Fibroblast of skin of right quadriceps (primary cell): Measurements from ENCODE around the gene MGAT3.
A peak's percentile ranks its signal among the peaks of the same experiment; 100 is the strongest.
"Not testable (repeated sequence)": the region's sequence is repeated elsewhere in the genome, so short reads cannot be mapped to it uniquely, and the experiment has no call there.

Experiments
- DNase-seq: peaks from one replicate; pipeline ENCODE4 v3.0.0-alpha.2; 2013

Gene MGAT3

GRCh38 chr22:39518996-39519680 is 62.3 kb downstream of the MGAT3 start:
- DNase-seq, result no peak

- peak; percentile 59 for DNase-seq
Observed at GRCh38 chr22:39519681-39520225, 62.9 kb downstream of the MGAT3 start.

GRCh38 chr22:39520226-39521105 is 63.7 kb downstream of the MGAT3 start, which contains the start of gene ATF4:
Gene ATF4, plus strand, starts transcription at chr22:39520562. Its CDS starts 884 bp downstream, at chr22:39521446.
- DNase-seq, result peak; percentile 100

- DNase-seq, result not testable (repeated sequence)
Observed at GRCh38 chr22:39521106-39521885, 64.5 kb downstream of the MGAT3 start.

- not testable (repeated sequence) for DNase-seq
Observed at GRCh38 chr22:39522091-39522490, 65.3 kb downstream of the MGAT3 start.

- DNase-seq, result peak; percentile 65
Observed at GRCh38 chr22:39522567-39523300, 65.9 kb downstream of the MGAT3 start.

GRCh38 chr22:39524089-39524752 is 67.4 kb downstream of the MGAT3 start:
- no peak for DNase-seq

- no peak for DNase-seq
Observed at GRCh38 chr22:39524753-39525657, 68.2 kb downstream of the MGAT3 start.

- no peak for DNase-seq
Observed at GRCh38 chr22:39525658-39525975, 68.8 kb downstream of the MGAT3 start.

GRCh38 chr22:39526736-39527171 is 69.9 kb downstream of the MGAT3 start:
- DNase-seq, result no peak

- DNase-seq, result no peak
Observed at GRCh38 chr22:39527481-39527961, 70.7 kb downstream of the MGAT3 start.

- no peak for DNase-seq
Observed at GRCh38 chr22:39528080-39528661, 71.4 kb downstream of the MGAT3 start.

GRCh38 chr22:39528681-39529486 is 72.1 kb downstream of the MGAT3 start:
- DNase-seq, result peak; percentile 86

- no peak for DNase-seq
Observed at GRCh38 chr22:39529487-39529851, 72.7 kb downstream of the MGAT3 start.

GRCh38 chr22:39530116-39530515 is 73.3 kb downstream of the MGAT3 start:
- no peak for DNase-seq

- DNase-seq, result peak; percentile 56
Observed at GRCh38 chr22:39530692-39531331, 74.0 kb downstream of the MGAT3 start.

GRCh38 chr22:39532215-39533073 is 75.6 kb downstream of the MGAT3 start, which contains the start of gene RPS19BP1:
Gene RPS19BP1, minus strand, starts transcription at chr22:39532748. Its CDS starts 10 bp downstream, at chr22:39532738.
- DNase-seq, result peak; percentile 99
